GM18951 (cell line): ENCODE data around the gene TMEM132D.

Source experiments
- POLR2A ChIP-seq: IDR thresholded peaks from 4 replicates; pipeline ENCODE4 v1.6.1; 2011; ENCODE audit warnings: mild to moderate bottlenecking; ENCODE audit not compliant: insufficient read length, insufficient read depth; ENCODE audit errors: extremely low read depth
- in situ Hi-C: fragments of 300-500 bp; cut with MboI; formaldehyde crosslinking; loops from one replicate; pipeline ENCODE4 v1.12.0; 2022; ENCODE audit warnings: low sequenced_read_pairs, mixed read lengths, inconsistent platforms; ENCODE audit not compliant: unreplicated experiment

TMEM132D gene

GRCh38 chr12:129827102-129827865 lies 76.5 kb downstream of the TMEM132D start:
- in situ Hi-C loops: no loop called here
- no peak for TF ChIP-seq POLR2A

DNA sequence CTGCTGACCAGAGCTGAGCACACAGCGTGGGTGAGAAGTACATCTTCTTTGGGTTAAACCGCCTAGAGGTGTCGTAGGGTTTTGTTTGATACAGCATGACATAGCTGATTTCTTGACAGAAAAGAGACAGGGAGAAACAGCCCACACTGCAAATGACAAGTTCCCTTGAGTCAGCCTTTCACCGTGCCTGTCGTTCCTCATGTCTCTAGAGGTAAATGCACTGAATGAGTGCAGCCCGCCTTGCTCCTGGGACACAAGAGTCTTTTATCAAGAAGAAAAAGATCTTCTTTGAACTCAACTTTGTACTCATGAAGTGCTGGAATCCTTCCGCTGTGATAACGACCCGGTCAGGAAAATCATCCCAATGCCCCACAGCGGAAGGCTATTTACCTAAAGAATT lies 77.6 kb downstream of the TMEM132D start:
- in situ Hi-C loops: no loop called here
- TF ChIP-seq POLR2A: no peak

DNA sequence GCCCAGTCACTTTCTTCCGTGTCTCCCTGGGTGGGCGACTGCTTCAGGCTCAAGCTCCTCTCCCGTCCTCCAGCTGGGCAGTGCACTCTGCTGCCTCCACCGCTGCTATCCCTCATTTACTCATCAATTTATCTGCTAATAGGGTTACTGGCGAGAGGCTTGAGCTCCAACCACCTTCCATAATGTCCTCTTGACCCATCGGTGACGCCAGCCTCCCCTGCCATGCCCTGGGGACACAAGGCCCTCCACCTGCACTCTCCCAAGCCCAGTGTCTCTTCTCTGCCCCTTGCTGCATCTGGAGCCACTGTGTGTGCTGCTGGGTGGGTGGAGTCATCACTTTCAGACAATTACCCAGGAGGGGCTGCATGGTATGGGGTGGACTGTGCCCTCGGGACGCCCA lies 78.5 kb downstream of the TMEM132D start:
- TF ChIP-seq POLR2A: no peak

DNA sequence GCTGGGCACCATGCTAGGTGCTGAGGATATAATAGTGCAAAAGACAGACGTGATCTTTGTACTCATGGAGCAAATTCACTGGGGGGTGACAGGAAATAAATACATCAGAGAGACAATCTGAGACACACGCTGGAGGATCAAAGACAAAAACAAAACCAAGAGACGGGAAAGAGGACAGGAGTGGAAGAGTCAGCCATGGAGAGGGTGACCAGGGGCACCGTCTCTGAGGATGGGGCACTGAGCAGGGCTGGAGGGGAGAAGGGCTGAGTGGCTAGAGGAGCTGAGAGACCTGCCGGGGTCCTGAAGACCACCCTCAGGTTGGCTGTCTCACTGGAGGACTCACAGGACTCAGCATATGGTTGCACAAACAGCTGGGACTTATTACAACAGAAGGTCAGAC lies 81.9 kb downstream of the TMEM132D start:
- in situ Hi-C loops: no loop called here

More for the DNA sequence above, 78.5 kb downstream of the TMEM132D start:
- in situ Hi-C loops: no loop called here

GRCh38 chr12:129819391-129819790 lies 84.4 kb downstream of the TMEM132D start:
- in situ Hi-C loops: no loop called here
- no peak for TF ChIP-seq POLR2A

More for the DNA sequence above, 81.9 kb downstream of the TMEM132D start:
- no peak for TF ChIP-seq POLR2A

GRCh38 chr12:129815846-129816245 lies 88.0 kb downstream of the TMEM132D start:
- in situ Hi-C loops: no loop called here
- TF ChIP-seq POLR2A: no peak

GRCh38 chr12:129811963-129812362 lies 91.9 kb downstream of the TMEM132D start:
- in situ Hi-C loops: no loop called here
- no peak for TF ChIP-seq POLR2A

- in situ Hi-C loops: no loop called here
- no peak for TF ChIP-seq POLR2A
Measured at GRCh38 chr12:129807136-129807535, 96.7 kb downstream of the TMEM132D start.

GRCh38 chr12:129791396-129791795 lies 112.4 kb downstream of the TMEM132D start:
- TF ChIP-seq POLR2A: no peak
- in situ Hi-C loops: no loop called here

- TF ChIP-seq POLR2A: no peak
- in situ Hi-C loops: no loop called here
Measured at GRCh38 chr12:129790930-129791329, 112.9 kb downstream of the TMEM132D start.

DNA sequence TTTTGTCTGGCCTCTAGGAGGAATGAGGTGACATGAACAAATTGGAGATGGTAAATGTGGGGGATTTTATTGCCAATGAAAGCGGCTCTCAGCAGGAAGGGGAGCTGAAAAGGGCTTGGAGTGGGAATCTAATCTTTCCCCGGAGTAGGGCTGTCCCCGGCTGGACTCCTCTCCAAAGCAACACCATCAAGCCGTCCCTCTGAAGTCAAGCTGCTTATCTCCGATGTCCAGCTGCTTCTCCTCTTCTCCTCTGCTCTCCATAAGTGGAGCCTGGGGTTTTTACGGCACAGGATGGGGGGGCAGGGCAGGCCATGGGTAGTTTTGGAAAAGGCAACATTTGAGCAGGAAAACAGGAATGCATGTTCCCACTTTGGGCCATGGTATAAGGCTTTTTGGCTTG lies 113.5 kb downstream of the TMEM132D start:
- TF ChIP-seq POLR2A: no peak
- in situ Hi-C loops: no loop called here

GRCh38 chr12:129789921-129790320 lies 113.9 kb downstream of the TMEM132D start:
- TF ChIP-seq POLR2A: no peak

GRCh38 chr12:129788506-129789084 lies 115.2 kb downstream of the TMEM132D start:
- TF ChIP-seq POLR2A: no peak
- in situ Hi-C loops: no loop called here

More at GRCh38 chr12:129789921-129790320, 113.9 kb downstream of the TMEM132D start:
- in situ Hi-C loops: no loop called here

GRCh38 chr12:129779989-129780388 lies 123.8 kb downstream of the TMEM132D start:
- in situ Hi-C loops: no loop called here
- TF ChIP-seq POLR2A: no peak
